SK-N-SH (cell line): ENCODE results near the gene AXIN2. TPM values are rescaled to one million over a fixed set of nuclear protein-coding genes. Genes with fewer than 3 reads are reported as not detected.

Experiments
- CTCF ChIA-PET: fragments of 300-600, 350-600 bp; formaldehyde crosslinking; extraction: SDS; loops from one replicate; lab custom pipeline; 2021; lab: Yijun Ruan, JAX
- POLR2A ChIA-PET: fragments of 350-600 bp; sonication (Branson Sonifier 250); formaldehyde crosslinking; extraction: SDS; loops from one replicate; lab custom pipeline; 2020; ENCODE audit warnings: antibody characterized with exemption, inconsistent platforms; lab: Yijun Ruan, JAX
- DNase-seq: peaks from one replicate; pipeline ENCODE4 v3.0.0; 2012
- H2AFZ ChIP-seq: fragments of 200-600 bp; sonication (generic); 2 replicates; pipeline ENCODE4 v1.8.1; 2016; ENCODE audit warnings: antibody characterized with exemption, mild to moderate bottlenecking, low read depth
- H3F3A ChIP-seq: fragments of 200-600 bp; sonication (generic); replicated peaks from 2 replicates; pipeline ENCODE3; 2016; ENCODE audit warnings: antibody characterized with exemption, mild to moderate bottlenecking; ENCODE audit not compliant: insufficient read depth
- H3K27ac ChIP-seq, 2 experiments: fragments of 200-500 bp in 1 of 2; fragments of 200-600 bp in 1 of 2; sonication (Bioruptor generic) in 1 of 2; sonication (generic), shearing (Covaris generic) in 1 of 2; 2 replicates each; pipeline versions ENCODE4 v1.5.1 to v1.6.1; 2014 to 2016; ENCODE audit warnings: low read depth in 2 of 2, inconsistent platforms in 1 of 2, low read length in 1 of 2, mild to moderate bottlenecking in 1 of 2, mixed read lengths in 1 of 2
- H3K27me3 ChIP-seq: fragments of 200-600 bp; sonication (generic), shearing (Covaris generic); 2 replicates; pipeline ENCODE4 v1.6.1; 2016; ENCODE audit warnings: mixed run types; ENCODE audit not compliant: insufficient read depth
- H3K36me3 ChIP-seq, 2 experiments: fragments of 200-500 bp in 1 of 2; fragments of 200-600 bp in 1 of 2; sonication (Bioruptor generic) in 1 of 2; sonication (generic) in 1 of 2; replicated peaks in 1 of 2; 2 replicates each; pipeline versions ENCODE3 to v1.5.1; 2014 to 2016; ENCODE audit warnings: low read length in 1 of 2, mild to moderate bottlenecking in 1 of 2; ENCODE audit not compliant: insufficient read depth in 2 of 2, control insufficient read depth in 1 of 2
- H3K4me1 ChIP-seq, 2 experiments: fragments of 200-500 bp in 1 of 2; fragments of 200-600 bp in 1 of 2; sonication (Bioruptor generic) in 1 of 2; sonication (generic), shearing (Covaris generic) in 1 of 2; 2 replicates each; pipeline versions ENCODE4 v1.5.1 to v1.6.1; 2014 to 2016; ENCODE audit warnings: low read depth in 1 of 2, low read length in 1 of 2, mixed run types in 1 of 2; ENCODE audit not compliant: insufficient read depth in 2 of 2, control insufficient read depth in 1 of 2
- H3K4me2 ChIP-seq: fragments of 200-600 bp; sonication (generic), shearing (Covaris generic); 2 replicates; pipeline ENCODE4 v1.6.1; 2017; ENCODE audit warnings: mixed run types
- H3K4me3 ChIP-seq, 2 experiments: fragments of 200-500 bp in 1 of 2; fragments of 200-600 bp in 1 of 2; sonication (Bioruptor generic) in 1 of 2; sonication (generic), shearing (Covaris generic) in 1 of 2; 2 replicates each; pipeline versions ENCODE4 v1.5.1 to v1.8.1; 2014 to 2016; ENCODE audit warnings: low read depth in 2 of 2, inconsistent platforms in 1 of 2, low read length in 1 of 2, mild to moderate bottlenecking in 1 of 2, mixed read lengths in 1 of 2, moderate library complexity in 1 of 2
- H3K79me2 ChIP-seq: fragments of 200-600 bp; sonication (generic); 2 replicates; pipeline ENCODE4 v1.8.1; 2017; ENCODE audit warnings: mild to moderate bottlenecking; ENCODE audit not compliant: insufficient read depth
- H3K9ac ChIP-seq: fragments of 200-600 bp; sonication (generic); 2 replicates; pipeline ENCODE4 v1.6.1; 2017; ENCODE audit warnings: mixed run types
- H3K9me2 ChIP-seq: fragments of 200-600 bp; sonication (generic); 2 replicates; pipeline ENCODE4 v1.6.1; 2017; ENCODE audit warnings: mixed run types
- H3K9me3 ChIP-seq: fragments of 200-600 bp; sonication (generic); 2 replicates; pipeline ENCODE4 v1.6.1; 2017; ENCODE audit warnings: mixed run types, mild to moderate bottlenecking, moderate library complexity
- H4K20me1 ChIP-seq: fragments of 200-600 bp; sonication (generic); 2 replicates; pipeline ENCODE4 v1.6.1; 2017; ENCODE audit warnings: mild to moderate bottlenecking, mixed run types; ENCODE audit not compliant: insufficient read depth
- ELF1 ChIP-seq: IDR thresholded peaks from 2 replicates; pipeline ENCODE4 v1.4.0; 2012
- EP300 ChIP-seq, 2 experiments: IDR thresholded peaks; 2 replicates each; pipeline versions ENCODE4 v1.4.0 to v1.6.1; 2012; ENCODE audit warnings: borderline replicate concordance in 1 of 2, low read depth in 1 of 2, low read length in 1 of 2
- FOSL2 ChIP-seq: IDR thresholded peaks from 2 replicates; pipeline ENCODE4 v1.4.0; 2012; ENCODE audit warnings: low read depth, mild to moderate bottlenecking, moderate library complexity, borderline replicate concordance
- FOXJ3 ChIP-seq: sonication (generic); formaldehyde crosslinking; IDR thresholded peaks from 2 replicates; pipeline ENCODE4 v1.5.1; 2020; ENCODE audit warnings: mild to moderate bottlenecking, missing genetic modification reagents
- GABPA ChIP-seq: IDR thresholded peaks from 2 replicates; pipeline ENCODE4 v1.4.0; 2012; ENCODE audit warnings: low read depth, mild to moderate bottlenecking
- MAX ChIP-seq: IDR thresholded peaks from 2 replicates; pipeline ENCODE4 v1.4.0; 2012; ENCODE audit warnings: low read depth
- MEF2A ChIP-seq: IDR thresholded peaks from 2 replicates; pipeline ENCODE4 v1.4.0; 2012; ENCODE audit warnings: low read depth, borderline replicate concordance
- MXI1 ChIP-seq: IDR thresholded peaks from 2 replicates; pipeline ENCODE4 v1.6.1; 2012; ENCODE audit warnings: mild to moderate bottlenecking, low read depth, low read length, improper control_type of control experiment
- PBX3 ChIP-seq: IDR thresholded peaks from 2 replicates; pipeline ENCODE4; 2012
- POLR2AphosphoS5 ChIP-seq: IDR thresholded peaks from 2 replicates; pipeline ENCODE4 v1.6.1; 2012; ENCODE audit warnings: low read depth, low read length
- RCOR1 ChIP-seq: fragments of 150-350 bp; IDR thresholded peaks from 2 replicates; pipeline ENCODE4 v1.6.1; 2017; ENCODE audit warnings: antibody characterized with exemption, low read length
- RFX5 ChIP-seq: IDR thresholded peaks from 2 replicates; pipeline ENCODE4 v1.6.1; 2012; ENCODE audit warnings: mild to moderate bottlenecking, improper control_type of control experiment, low read length
- RXRA ChIP-seq: IDR thresholded peaks from 2 replicates; pipeline ENCODE4 v1.4.0; 2012; ENCODE audit warnings: low read depth, mild to moderate bottlenecking, borderline replicate concordance
- SIN3A ChIP-seq: IDR thresholded peaks from 2 replicates; pipeline ENCODE4 v1.6.1; 2012; ENCODE audit warnings: low read depth, mild to moderate bottlenecking, low read length, moderate library complexity, borderline replicate concordance
- TCF12 ChIP-seq: IDR thresholded peaks from 2 replicates; pipeline ENCODE4 v1.4.0; 2012
- WGBS: methylation state at CpG from one replicate; pipeline ENCODE4 v1.1.6; 2017; ENCODE audit warnings: low lambda C conversion rate; 5-methylcytosine and 5-hydroxymethylcytosine counted together
- polyA plus RNA-seq, 3 experiments: library from polyadenylated mRNA; depleted of rRNA; stranded (reverse); fragments of >200 nt; gene quantifications; 2 replicates each; pipeline ENCODE4 v1.2.3, GENCODE V29; 2012
- TF ChIP-seq, protein P1 (sequence below): IDR thresholded peaks from 2 replicates; pipeline ENCODE4 v1.4.0; 2012; ENCODE audit warnings: low read depth, borderline replicate concordance
- TF ChIP-seq, protein P2 (sequence below): fragments of 150-350 bp; IDR thresholded peaks from 2 replicates; pipeline ENCODE4 v1.6.1; 2017; ENCODE audit warnings: antibody characterized with exemption, low read length, low read depth, borderline replicate concordance
- TF ChIP-seq, protein P3 (sequence below): fragments of 150-350 bp; IDR thresholded peaks from 2 replicates; pipeline ENCODE4 v1.6.1; 2016; ENCODE audit warnings: mild to moderate bottlenecking, low read depth, low read length

The AXIN2 gene
- polyA plus RNA-seq, 1 of the 3 experiments (the other 2 are of a cell fraction), result 8.3 TPM

GRCh38 chr17:65541453-65541852 is 20.0 kb downstream of the AXIN2 start:
- H3K9me2 ChIP-seq, result no peaks in the 10 kb centered on the region
- H3K9ac ChIP-seq, result no peak overlapping the region
- 0 out of 2 replicates have a peak, but pooled peaks cover 4% of the 10 kb centered on the region for H4K20me1 ChIP-seq
- peaks cover 7 to 60% of the 10 kb centered on the region in 2 experiments for H3K36me3 ChIP-seq
- H3K27me3 ChIP-seq, result no peaks in the 10 kb centered on the region
- H3F3A ChIP-seq, result no peaks in the 10 kb centered on the region
- no peaks in the 10 kb centered on the region for H3K9me3 ChIP-seq
- no peaks in the 10 kb centered on the region for H3K79me2 ChIP-seq
- TF ChIP-seq MEF2A (no peak), GABPA (no peak), MAX (no peak), MXI1 (no peak), RCOR1 (no peak), EP300 (IDR thresholded peaks at IDR 0.05; ENCODE audit: borderline replicate concordance in 1 of 2, low read depth in 1 of 2, low read length in 1 of 2) (no peak), RFX5 (no peak), RXRA (no peak)
- TF ChIP-seq, protein P1, sequence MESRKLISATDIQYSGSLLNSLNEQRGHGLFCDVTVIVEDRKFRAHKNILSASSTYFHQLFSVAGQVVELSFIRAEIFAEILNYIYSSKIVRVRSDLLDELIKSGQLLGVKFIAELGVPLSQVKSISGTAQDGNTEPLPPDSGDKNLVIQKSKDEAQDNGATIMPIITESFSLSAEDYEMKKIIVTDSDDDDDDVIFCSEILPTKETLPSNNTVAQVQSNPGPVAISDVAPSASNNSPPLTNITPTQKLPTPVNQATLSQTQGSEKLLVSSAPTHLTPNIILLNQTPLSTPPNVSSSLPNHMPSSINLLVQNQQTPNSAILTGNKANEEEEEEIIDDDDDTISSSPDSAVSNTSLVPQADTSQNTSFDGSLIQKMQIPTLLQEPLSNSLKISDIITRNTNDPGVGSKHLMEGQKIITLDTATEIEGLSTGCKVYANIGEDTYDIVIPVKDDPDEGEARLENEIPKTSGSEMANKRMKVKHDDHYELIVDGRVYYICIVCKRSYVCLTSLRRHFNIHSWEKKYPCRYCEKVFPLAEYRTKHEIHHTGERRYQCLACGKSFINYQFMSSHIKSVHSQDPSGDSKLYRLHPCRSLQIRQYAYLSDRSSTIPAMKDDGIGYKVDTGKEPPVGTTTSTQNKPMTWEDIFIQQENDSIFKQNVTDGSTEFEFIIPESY, result no peak
- TF ChIP-seq, all 33 proteins: peak for 0
- POLR2A ChIA-PET, result no interaction called here
- Histone ChIP-seq H3K4me1 (peaks cover 0 to 5% of the 10 kb centered on the region in 2 experiments; a peak in 1 of 4 replicates), H3K27ac (no peak overlapping the region), H3K4me3 (no peak overlapping the region), H2AFZ (no peak overlapping the region), H3K4me2 (no peak overlapping the region)
- WGBS, result 90% methylated on average over 8 of the region's 8 CpGs
- CTCF ChIA-PET, result interaction anchor here (1.4 to 6.5 kb wide), 3 partner anchors 10 to 16 kb away, joined by 3 to 73 read pairs (median 5); no protein-coding TSS in a partner anchor
- no peak for DNase-seq

DNA sequence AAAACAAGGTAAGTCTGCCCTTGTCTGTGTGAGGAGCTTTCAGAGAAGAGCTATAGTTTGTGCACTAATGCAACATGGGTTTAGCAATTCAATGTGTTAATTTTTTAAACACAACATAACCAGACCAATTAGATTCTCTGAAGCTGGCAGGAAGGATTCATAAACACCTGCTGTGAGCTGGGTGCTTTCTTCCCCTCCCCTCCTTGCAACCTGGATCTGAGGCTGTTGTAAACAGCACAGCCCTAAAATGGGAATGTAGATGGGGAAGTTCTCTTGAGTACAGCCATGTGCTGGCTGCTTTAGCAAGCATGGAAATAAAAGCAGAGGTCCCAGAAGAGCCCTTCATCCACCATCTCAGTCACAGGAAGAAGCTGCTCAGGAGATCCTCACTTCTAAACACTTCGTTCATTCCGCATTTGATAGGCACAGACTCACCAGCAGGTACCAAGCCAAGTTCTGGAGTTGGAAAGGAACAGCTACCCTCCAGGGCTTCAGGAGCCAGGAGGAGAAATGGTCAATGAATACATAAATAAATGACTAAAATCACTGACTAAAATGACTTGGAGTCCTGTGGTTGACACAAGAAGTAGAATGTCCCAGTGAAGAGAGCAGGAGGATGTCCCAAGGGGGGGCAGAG is 21.7 kb downstream of the AXIN2 start:
- WGBS, result 94% methylated on average over 2 of the region's 2 CpGs
- Histone ChIP-seq H3K36me3 (peaks cover 19 to 75% of the 10 kb centered on the region in 2 experiments), H3K9ac (no peak overlapping the region), H3K4me3 (no peak overlapping the region), H4K20me1 (no peaks in the 10 kb centered on the region), H2AFZ (no peak overlapping the region), H3K9me2 (no peaks in the 10 kb centered on the region), H3K79me2 (no peaks in the 10 kb centered on the region), H3K27me3 (no peaks in the 10 kb centered on the region), H3F3A (no peaks in the 10 kb centered on the region), H3K9me3 (no peaks in the 10 kb centered on the region), H3K27ac (no peak overlapping the region), H3K4me1 (no peaks in the 10 kb centered on the region; a peak in 1 of 4 replicates), H3K4me2 (no peak overlapping the region)
- DNase-seq, result no peak
- POLR2A ChIA-PET, result no interaction called here
- CTCF ChIA-PET, result interaction anchor here (1.0 to 3.1 kb wide), 4 partner anchors 17 to 308 kb away, joined by 3 to 16 read pairs (median 4); no protein-coding TSS in a partner anchor
- no peak for TF ChIP-seq FOXJ3 (CRISPR knock-in tag)
- no peak for TF ChIP-seq RFX5
- TF ChIP-seq, protein P2, sequence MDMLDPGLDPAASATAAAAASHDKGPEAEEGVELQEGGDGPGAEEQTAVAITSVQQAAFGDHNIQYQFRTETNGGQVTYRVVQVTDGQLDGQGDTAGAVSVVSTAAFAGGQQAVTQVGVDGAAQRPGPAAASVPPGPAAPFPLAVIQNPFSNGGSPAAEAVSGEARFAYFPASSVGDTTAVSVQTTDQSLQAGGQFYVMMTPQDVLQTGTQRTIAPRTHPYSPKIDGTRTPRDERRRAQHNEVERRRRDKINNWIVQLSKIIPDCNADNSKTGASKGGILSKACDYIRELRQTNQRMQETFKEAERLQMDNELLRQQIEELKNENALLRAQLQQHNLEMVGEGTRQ, result no peak
- no peak for TF ChIP-seq SIN3A
- no peak for TF ChIP-seq ELF1
- no peak for TF ChIP-seq TCF12
- TF ChIP-seq, protein P3, sequence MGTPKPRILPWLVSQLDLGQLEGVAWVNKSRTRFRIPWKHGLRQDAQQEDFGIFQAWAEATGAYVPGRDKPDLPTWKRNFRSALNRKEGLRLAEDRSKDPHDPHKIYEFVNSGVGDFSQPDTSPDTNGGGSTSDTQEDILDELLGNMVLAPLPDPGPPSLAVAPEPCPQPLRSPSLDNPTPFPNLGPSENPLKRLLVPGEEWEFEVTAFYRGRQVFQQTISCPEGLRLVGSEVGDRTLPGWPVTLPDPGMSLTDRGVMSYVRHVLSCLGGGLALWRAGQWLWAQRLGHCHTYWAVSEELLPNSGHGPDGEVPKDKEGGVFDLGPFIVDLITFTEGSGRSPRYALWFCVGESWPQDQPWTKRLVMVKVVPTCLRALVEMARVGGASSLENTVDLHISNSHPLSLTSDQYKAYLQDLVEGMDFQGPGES, result no peak
- TF ChIP-seq, protein P1, result no peak
- no peak for TF ChIP-seq GABPA
- no peak for TF ChIP-seq MAX
- TF ChIP-seq POLR2AphosphoS5, result no peak
- no peak for TF ChIP-seq PBX3
- TF ChIP-seq FOSL2, result no peak
